Measurements from ENCODE around the gene SLC1A2.
"Not testable (repeated sequence)": the region's sequence is repeated elsewhere in the genome, so short reads cannot be mapped to it uniquely, and the experiment has no call there.

SLC1A2 gene

GRCh38 chr11:35241531-35241930 is 177.8 kb downstream of the SLC1A2 start:
- DNase-seq (ENCODE audit: low read depth): no peak

- no peak for DNase-seq (ENCODE audit: low read depth)
Measured at GRCh38 chr11:35241083-35241482, 178.3 kb downstream of the SLC1A2 start.

DNA sequence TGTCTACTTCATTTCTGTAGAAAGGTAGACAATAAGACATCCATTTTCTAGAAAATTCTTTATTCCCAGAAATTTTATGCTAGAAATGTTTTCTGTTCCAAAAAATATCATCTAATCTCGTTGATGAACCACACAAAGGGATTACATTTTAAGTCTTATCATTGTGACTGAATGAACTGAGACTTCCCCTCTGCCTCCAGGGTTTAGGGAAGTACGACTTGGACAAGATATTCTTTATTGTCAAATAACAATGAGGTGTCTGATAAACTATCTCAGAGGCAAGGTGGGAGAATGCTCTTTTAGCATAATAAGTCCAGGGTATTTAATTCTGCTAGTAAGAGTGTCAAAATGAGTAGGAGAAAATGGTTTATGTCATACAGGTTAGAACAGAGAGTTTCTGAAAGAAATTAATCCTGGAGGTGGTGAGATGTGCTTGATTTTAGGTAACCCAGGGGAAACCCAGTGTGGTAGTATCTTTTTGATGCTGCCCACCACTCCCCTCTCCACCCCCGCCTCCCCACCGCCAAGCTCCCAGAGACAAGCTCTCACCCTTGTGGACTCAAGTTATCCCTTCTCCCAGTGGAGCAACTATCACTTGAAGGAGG is 179.8 kb downstream of the SLC1A2 start:
- DNase-seq (ENCODE audit: low read depth): no peak

- no peak for DNase-seq (ENCODE audit: low read depth)
Measured at GRCh38 chr11:35238882-35239281, 180.5 kb downstream of the SLC1A2 start.

GRCh38 chr11:35237860-35238715 is 181.3 kb downstream of the SLC1A2 start:
- DNase-seq (ENCODE audit: low read depth): no peak

DNA sequence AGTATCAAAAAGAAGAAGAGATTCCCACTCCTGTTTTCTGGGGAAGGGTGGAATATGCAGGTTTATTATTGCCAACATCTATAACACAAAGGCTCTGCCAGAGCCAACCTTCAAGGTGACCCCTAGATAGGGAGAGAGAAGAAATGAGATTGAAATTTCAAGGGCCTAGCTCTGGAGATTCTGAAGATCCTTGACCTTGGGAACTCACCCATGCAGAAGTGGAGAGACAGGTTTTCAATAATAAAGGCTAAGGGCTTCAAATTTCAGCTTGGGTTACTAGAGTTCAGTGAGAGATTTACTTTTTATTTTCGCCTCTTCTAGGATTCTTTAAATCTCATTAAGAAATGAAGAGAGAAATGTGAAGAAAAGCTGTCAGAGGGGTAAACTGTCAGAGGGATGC is 182.0 kb downstream of the SLC1A2 start:
- DNase-seq (ENCODE audit: low read depth): no peak

DNA sequence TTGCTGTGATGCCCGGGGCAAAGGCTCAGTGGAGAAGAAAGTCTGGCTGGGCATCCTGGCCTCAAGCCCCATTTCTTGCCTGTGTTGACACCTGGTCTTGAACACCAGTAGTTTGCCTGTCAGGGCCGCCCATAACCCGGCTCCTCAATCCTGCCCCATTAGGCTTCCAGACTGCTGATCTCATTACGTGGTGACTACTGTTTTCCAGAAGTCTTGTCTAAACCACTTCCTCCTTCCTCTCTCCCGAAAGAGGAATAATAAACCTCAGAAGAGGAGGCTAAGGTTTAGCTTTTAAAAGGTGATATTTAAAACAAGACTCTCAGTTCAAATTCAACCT is 182.7 kb downstream of the SLC1A2 start:
- DNase-seq (ENCODE audit: low read depth): no peak

DNA sequence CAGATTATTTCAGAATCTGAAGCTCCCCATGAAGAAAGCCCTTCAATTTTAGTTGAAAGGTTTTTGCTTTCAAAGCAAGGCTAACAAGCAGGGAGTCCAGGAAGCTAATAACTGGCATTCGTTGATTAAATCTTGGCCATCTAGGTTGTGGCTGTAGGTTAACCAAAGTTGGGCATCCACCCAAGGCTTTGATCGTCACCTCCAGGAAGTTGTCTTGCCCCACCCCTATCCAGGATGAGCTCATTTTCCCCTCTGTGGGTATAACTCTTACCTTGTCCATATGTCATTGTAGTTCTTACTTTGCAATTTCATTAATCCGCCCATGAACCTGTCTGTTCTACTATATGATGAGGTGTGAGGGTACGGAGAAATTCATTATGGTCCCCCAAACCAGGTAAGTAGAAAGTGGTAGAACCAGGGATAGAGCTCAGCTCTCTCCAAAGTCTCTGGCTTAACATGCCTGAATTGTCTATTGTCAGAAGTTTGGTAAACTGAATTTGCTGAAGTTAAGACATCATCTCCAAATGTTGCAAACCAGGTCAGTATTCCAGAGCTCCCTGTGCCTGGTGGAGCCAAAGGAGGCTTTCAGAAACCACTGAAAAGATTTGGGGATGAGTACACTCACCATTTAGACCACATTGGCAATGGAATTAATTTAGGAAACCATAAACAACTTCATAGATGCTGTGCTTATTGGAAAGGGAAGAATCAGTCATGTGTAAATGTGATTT is 183.3 kb downstream of the SLC1A2 start:
- DNase-seq (ENCODE audit: low read depth): no peak

DNA sequence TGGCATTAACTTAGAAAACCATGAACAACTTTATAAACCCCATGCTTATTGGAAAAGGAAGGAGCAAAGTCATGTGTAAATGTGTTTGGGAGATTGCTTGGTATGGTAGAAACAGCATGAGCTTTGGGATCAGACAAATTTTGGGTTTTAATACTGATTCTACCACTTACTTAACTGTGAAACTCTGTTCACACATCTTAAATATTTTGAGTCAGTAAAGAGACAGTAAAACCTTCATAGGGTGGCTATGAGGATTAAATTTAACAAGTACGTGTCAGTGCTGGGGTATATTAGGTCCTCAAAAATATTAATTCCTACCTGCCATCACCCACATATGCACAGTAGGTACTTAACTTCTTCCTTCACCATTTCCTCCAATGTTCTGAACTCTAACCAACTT is 183.9 kb downstream of the SLC1A2 start:
- DNase-seq (ENCODE audit: low read depth): no peak

GRCh38 chr11:35235157-35235468 is 184.2 kb downstream of the SLC1A2 start:
- DNase-seq (ENCODE audit: low read depth): no peak

GRCh38 chr11:35234460-35235156 is 184.8 kb downstream of the SLC1A2 start:
- no peak for DNase-seq (ENCODE audit: low read depth)

DNA sequence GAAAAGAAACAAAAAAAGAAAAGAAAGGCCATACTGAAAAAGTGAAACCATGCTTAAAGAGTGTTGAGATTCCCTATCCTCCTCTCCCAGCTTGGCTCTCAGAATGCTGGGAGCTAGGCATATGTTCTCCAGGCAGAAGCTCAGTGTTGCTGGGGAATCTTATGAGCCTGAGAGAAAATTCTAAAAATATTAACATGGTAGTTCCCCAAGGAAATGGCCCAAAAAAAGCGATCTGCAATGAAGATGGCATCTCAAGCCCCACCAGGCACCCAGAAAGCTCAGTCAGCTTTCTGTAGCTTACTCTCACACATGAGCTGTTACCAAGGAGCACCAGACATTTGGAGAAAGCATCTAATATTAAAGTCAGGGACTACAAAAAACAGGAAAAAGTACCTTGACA is 185.8 kb downstream of the SLC1A2 start:
- no peak for DNase-seq (ENCODE audit: low read depth)

- no peak for DNase-seq (ENCODE audit: low read depth)
Measured at GRCh38 chr11:35232891-35233330, 186.4 kb downstream of the SLC1A2 start.

- DNase-seq (ENCODE audit: low read depth): no peak
Measured at GRCh38 chr11:35231076-35231860, 188.1 kb downstream of the SLC1A2 start.

GRCh38 chr11:35230388-35230787 is 189.0 kb downstream of the SLC1A2 start:
- no peak for DNase-seq (ENCODE audit: low read depth)

DNA sequence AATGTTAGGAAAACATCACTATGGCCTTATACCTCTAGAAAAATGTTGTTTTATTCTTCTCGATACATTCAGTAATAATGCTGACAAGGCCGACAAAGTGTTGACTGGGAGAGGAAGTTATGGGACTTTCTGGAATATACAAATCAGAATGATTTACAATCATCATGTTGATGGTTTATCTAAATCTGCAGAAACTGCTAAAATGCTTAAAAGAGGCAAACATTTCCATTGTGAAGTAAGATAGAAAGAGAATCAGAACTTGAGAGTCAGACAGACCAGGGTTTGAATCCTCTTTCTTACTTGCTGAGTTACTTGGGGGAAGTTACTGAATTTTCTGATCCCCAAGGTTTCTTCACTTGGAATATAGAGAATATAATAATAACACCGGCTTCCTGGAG is 191.0 kb downstream of the SLC1A2 start:
- DNase-seq (ENCODE audit: low read depth): no peak

DNA sequence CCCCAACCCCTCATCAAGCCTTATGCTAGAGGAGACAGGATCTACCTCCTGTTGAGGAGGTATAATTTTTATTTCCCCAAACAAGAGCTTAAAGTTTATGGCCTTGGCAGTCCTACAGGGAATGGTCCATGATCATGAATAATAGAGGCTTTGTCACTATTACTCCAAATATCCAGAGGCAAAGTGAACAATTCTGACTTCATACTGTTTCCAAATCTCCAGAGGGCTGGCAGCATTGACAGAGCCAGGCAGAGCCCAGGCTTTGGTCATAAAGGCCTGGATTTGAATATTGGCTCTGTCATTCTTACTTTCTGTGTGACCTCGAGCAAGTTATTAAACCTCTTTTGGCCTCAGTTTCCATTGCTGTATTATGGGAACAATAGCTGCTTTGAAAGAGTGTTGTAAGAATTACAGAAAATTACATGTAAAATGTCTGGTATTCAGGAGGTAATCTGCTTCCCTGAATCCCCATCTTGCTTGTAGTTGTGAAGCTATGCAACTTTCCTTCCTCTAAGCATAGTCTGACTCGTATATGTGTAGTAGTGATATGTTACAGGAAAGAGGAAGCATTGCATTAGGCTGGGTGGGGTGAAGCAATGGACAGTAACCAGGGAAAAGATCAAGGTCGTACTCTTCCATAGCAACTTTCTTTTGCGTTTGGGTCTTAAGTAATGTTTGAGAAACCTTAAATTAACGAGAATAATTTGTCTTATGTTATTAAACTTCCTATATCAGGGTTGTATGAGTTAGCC is 191.6 kb downstream of the SLC1A2 start:
- DNase-seq (ENCODE audit: low read depth): no peak

GRCh38 chr11:35226756-35227155 is 192.6 kb downstream of the SLC1A2 start:
- DNase-seq (ENCODE audit: low read depth): not testable (repeated sequence)

DNA sequence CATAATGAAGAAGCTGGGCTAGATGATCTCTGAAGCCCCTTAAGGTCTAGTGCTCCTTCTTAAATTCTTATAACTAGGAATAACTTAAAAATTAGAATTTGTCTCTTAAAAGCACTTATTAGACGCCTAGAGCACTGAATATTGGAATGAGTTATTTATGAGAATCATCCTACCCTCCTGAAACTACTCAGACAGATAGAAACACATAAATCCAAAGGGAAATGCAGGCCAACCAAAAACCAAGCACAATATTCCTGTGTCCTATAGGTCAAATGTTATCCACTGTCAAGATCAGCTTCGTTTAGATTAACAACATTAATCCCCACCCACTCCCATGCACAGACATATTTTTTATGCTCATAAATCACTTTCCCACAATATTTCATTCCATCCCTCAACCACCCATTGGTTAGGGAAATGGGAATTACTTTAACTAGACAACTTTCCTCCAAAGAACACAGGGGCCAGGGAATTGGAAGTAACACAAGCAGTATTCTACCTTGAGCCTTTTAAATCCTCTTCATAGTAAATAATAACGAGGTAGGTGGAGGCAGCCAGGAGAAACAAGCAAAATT is 193.3 kb downstream of the SLC1A2 start:
- no peak for DNase-seq (ENCODE audit: low read depth)

DNA sequence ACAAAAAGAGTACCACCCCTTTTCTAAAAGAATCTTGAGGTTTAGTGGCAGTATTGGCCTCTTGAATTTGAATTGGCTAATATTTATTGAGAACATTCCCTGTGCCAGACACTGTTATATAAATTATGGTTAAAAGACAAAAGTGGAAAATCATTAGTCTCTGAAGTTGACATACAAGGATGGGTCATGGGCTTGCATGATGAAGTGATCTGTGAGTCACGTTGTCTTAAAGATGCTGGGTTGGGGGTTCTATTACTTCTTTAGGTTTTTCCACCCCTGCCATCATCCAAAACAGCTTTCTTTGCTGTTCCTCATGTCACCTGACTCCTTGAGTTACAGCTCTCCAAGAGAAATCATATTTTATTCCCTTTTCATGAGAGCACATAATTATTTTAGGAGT is 195.4 kb downstream of the SLC1A2 start:
- DNase-seq (ENCODE audit: low read depth): no peak

GRCh38 chr11:35223371-35223796 is 196.0 kb downstream of the SLC1A2 start:
- DNase-seq (ENCODE audit: low read depth): peak; percentile 81
